Neural cell (in vitro differentiated cells): ENCODE measurements around the gene SF3B5.

Source experiments
- EZH2 ChIP-seq: fragments of 200-600, 300-800 bp; shearing (Covaris generic), sonication (generic); IDR thresholded peaks from 2 replicates; pipeline ENCODE4 v1.6.1; 2014; ENCODE audit warnings: antibody characterized with exemption, low read length, borderline replicate concordance, mild to moderate bottlenecking; ENCODE audit not compliant: insufficient read depth, poor library complexity, severe bottlenecking
- POLR2AphosphoS5 ChIP-seq: IDR thresholded peaks from 2 replicates; pipeline ENCODE4 v1.6.1; 2012
- TF ChIP-seq, protein P1 (sequence below): fragments of 450-650 bp; IDR thresholded peaks from 2 replicates; pipeline ENCODE4 v1.5.1; 2014; ENCODE audit warnings: antibody characterized with exemption, mild to moderate bottlenecking, moderate library complexity; ENCODE audit not compliant: poor library complexity, severe bottlenecking
- TF ChIP-seq, protein P2 (sequence below): IDR thresholded peaks from 2 replicates; pipeline ENCODE4 v1.6.1; 2012; ENCODE audit warnings: borderline replicate concordance

DNA sequence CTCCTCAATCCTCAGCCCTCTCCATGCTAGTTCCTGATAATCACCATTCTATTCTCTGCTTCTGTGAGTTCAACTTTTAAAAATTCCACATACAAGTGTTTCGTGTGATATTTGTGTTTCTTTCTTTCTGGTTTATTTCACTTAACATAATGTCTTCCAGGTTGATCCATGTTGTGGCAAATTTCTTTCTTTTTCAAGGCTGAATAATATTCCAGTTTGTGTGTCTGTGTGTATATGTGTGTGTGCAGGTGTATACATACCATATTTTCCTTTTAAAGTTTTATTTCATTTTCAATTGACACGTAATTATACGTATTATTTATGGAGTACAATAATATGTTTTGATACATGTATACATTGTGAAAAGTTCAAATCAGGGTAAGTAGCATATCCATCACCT, 19.8 kb upstream of the SF3B5 start:
- TF ChIP-seq, protein P1, sequence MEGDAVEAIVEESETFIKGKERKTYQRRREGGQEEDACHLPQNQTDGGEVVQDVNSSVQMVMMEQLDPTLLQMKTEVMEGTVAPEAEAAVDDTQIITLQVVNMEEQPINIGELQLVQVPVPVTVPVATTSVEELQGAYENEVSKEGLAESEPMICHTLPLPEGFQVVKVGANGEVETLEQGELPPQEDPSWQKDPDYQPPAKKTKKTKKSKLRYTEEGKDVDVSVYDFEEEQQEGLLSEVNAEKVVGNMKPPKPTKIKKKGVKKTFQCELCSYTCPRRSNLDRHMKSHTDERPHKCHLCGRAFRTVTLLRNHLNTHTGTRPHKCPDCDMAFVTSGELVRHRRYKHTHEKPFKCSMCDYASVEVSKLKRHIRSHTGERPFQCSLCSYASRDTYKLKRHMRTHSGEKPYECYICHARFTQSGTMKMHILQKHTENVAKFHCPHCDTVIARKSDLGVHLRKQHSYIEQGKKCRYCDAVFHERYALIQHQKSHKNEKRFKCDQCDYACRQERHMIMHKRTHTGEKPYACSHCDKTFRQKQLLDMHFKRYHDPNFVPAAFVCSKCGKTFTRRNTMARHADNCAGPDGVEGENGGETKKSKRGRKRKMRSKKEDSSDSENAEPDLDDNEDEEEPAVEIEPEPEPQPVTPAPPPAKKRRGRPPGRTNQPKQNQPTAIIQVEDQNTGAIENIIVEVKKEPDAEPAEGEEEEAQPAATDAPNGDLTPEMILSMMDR, result no peak
- no peak for TF ChIP-seq POLR2AphosphoS5
- no peak for TF ChIP-seq EZH2
- TF ChIP-seq, protein P2, sequence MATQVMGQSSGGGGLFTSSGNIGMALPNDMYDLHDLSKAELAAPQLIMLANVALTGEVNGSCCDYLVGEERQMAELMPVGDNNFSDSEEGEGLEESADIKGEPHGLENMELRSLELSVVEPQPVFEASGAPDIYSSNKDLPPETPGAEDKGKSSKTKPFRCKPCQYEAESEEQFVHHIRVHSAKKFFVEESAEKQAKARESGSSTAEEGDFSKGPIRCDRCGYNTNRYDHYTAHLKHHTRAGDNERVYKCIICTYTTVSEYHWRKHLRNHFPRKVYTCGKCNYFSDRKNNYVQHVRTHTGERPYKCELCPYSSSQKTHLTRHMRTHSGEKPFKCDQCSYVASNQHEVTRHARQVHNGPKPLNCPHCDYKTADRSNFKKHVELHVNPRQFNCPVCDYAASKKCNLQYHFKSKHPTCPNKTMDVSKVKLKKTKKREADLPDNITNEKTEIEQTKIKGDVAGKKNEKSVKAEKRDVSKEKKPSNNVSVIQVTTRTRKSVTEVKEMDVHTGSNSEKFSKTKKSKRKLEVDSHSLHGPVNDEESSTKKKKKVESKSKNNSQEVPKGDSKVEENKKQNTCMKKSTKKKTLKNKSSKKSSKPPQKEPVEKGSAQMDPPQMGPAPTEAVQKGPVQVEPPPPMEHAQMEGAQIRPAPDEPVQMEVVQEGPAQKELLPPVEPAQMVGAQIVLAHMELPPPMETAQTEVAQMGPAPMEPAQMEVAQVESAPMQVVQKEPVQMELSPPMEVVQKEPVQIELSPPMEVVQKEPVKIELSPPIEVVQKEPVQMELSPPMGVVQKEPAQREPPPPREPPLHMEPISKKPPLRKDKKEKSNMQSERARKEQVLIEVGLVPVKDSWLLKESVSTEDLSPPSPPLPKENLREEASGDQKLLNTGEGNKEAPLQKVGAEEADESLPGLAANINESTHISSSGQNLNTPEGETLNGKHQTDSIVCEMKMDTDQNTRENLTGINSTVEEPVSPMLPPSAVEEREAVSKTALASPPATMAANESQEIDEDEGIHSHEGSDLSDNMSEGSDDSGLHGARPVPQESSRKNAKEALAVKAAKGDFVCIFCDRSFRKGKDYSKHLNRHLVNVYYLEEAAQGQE, result no peak
